A673 (cell line): ENCODE results near the gene OR51B4. TPM values are rescaled to one million over a fixed set of nuclear protein-coding genes. Genes with fewer than 3 reads are reported as not detected.

Experiments
- BruUV-seq: library from RNA; stranded (reverse); fragments of 400-500 nt; replicated peaks from 2 replicates; lab custom pipeline; 2021; lab: Mats Ljungman, UMichigan
- CTCF ChIA-PET: fragments of 300-600 bp; sonication (Branson Sonifier 250); formaldehyde crosslinking; loops from one replicate; lab custom pipeline; 2022; ENCODE audit warnings: antibody characterized with exemption; lab: Charles Lee
- POLR2A ChIA-PET: fragments of 300-600 bp; sonication (Branson Sonifier 250); formaldehyde crosslinking; loops from one replicate; lab custom pipeline; 2022; ENCODE audit warnings: antibody characterized with exemption; ENCODE audit not compliant: low non-redundant PET; lab: Charles Lee
- DNase-seq: peaks from one replicate; pipeline ENCODE4 v3.0.0-alpha.2; 2015; ENCODE audit warnings: low spot score
- H3K27ac ChIP-seq: fragments of 200-600 bp; sonication (generic); 2 replicates; pipeline ENCODE4 v1.5.1; 2016; ENCODE audit warnings: mixed run types, low read depth, mild to moderate bottlenecking, mixed read lengths, antibody characterized with exemption, low read length; ENCODE audit not compliant: poor library complexity, severe bottlenecking
- H3K27me3 ChIP-seq: fragments of 200-600 bp; sonication (generic); replicated peaks from 2 replicates; pipeline ENCODE4 v1.6.1; 2017; ENCODE audit warnings: mixed run types, low read depth, mild to moderate bottlenecking, mixed read lengths, antibody characterized with exemption, low read length; ENCODE audit not compliant: insufficient read depth, poor library complexity
- H3K36me3 ChIP-seq: fragments of 200-600 bp; sonication (generic); 2 replicates; pipeline ENCODE4 v1.6.1; 2016; ENCODE audit warnings: mixed run types, mild to moderate bottlenecking, mixed read lengths, antibody characterized with exemption, low read length; ENCODE audit not compliant: insufficient read depth, poor library complexity, severe bottlenecking
- H3K4me1 ChIP-seq: fragments of 200-600 bp; sonication (generic); 2 replicates; pipeline ENCODE4 v1.6.1; 2017; ENCODE audit warnings: mixed run types, mild to moderate bottlenecking, mixed read lengths, antibody characterized with exemption, low read length; ENCODE audit not compliant: insufficient read depth, poor library complexity, severe bottlenecking
- H3K4me3 ChIP-seq: fragments of 200-600 bp; sonication (generic); 2 replicates; pipeline ENCODE4 v1.5.1; 2016; ENCODE audit warnings: low read depth, mixed run types, mild to moderate bottlenecking, mixed read lengths, low read length; ENCODE audit not compliant: poor library complexity, severe bottlenecking
- H3K9me3 ChIP-seq: fragments of 200-600 bp; sonication (generic); 2 replicates; pipeline ENCODE4 v1.6.1; 2016; ENCODE audit warnings: mixed run types, low read depth, mild to moderate bottlenecking, mixed read lengths, antibody characterized with exemption, low read length; ENCODE audit not compliant: poor library complexity, severe bottlenecking
- CTCF ChIP-seq: fragments of 300-800, 200-600 bp; sonication (generic); conservative IDR thresholded peaks from 2 replicates; pipeline ENCODE4 v1.5.1; 2017; ENCODE audit warnings: low read depth, mild to moderate bottlenecking, antibody characterized with exemption, low read length, moderate library complexity, mixed read lengths
- EZH2 ChIP-seq: fragments of 200-600 bp; sonication (generic); IDR thresholded peaks from 2 replicates; pipeline ENCODE4 v1.6.1; 2017; ENCODE audit warnings: borderline replicate concordance, low read depth, mild to moderate bottlenecking, mixed read lengths, antibody characterized with exemption, low read length; ENCODE audit not compliant: poor library complexity, severe bottlenecking
- intact Hi-C: fragments of 100-400 bp; cut with micrococcal nuclease; formaldehyde crosslinking; loops from one replicate; pipeline ENCODE4 v1.10.0; 2022; ENCODE audit not compliant: unreplicated experiment
- total RNA-seq: library from RNA; stranded (reverse); gene quantifications from 2 replicates; pipeline ENCODE4 v1.2.3, GENCODE V29; 2021

The OR51B4 gene
- total RNA-seq, 1 experiment from 2014 or later: not detected

DNA sequence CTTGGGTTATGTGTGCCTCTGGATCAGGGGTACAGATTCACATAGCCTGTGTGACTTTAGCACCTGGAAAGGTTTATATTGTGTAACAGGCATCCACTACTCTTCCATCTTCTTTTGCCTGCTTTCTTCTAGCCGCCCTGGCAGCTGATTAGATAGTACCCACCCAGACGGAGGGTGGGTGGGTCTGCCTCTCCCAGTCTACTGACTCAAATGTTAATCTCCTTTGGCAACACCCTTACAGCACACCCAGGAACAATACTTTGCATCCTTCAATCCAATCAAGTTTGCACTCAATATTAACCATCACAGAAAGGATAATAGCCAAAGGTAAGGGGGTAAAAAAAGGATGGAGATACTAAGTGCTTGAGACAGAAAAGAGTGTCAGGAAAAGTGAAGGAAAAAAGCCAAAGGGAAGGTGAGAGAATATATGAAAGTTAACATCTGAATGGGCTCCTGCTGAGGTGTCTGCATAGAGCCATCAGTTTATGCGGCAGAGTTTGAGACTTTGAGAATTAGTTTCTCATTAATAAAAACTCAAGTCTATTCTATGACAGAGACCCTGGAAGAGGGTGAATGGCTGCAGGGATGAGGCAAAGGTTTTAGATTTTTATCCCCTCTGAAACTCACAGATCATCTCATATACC, 46.9 kb upstream of the OR51B4 start:
- Histone ChIP-seq H3K36me3 (no peaks in the 10 kb centered on the region), H3K27ac (no peak overlapping the region), H3K9me3 (no peaks in the 10 kb centered on the region), H3K4me3 (no peak overlapping the region), H3K4me1 (no peaks in the 10 kb centered on the region), H3K27me3 (no peaks in the 10 kb centered on the region)
- no peak for DNase-seq
- TF ChIP-seq CTCF (no peak), EZH2 (no peak)
- no TSS peak for BruUV-seq
- intact Hi-C loops: no loop called here
- ChIA-PET CTCF (no interaction called here), POLR2A (no interaction called here)

DNA sequence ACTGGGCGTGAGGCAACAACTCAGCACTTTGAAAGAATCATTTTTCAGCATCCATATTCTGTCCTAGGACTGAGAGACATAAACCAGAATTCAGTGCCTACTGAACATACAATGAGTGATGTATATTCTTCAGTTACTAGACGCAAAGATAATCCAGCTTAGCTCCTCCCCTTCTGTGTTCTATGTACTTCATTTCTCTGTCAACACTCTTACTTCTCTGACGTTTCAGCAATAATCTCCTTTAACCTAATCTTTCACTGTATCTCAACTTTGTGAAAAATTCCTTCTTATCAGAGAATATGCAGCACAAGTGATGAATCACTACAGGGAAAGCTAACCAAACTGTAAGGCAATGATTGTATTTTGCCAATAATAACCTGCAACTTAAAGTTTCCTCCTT, 44.1 kb upstream of the OR51B4 start:
- CTCF ChIA-PET: no interaction called here

DNA sequence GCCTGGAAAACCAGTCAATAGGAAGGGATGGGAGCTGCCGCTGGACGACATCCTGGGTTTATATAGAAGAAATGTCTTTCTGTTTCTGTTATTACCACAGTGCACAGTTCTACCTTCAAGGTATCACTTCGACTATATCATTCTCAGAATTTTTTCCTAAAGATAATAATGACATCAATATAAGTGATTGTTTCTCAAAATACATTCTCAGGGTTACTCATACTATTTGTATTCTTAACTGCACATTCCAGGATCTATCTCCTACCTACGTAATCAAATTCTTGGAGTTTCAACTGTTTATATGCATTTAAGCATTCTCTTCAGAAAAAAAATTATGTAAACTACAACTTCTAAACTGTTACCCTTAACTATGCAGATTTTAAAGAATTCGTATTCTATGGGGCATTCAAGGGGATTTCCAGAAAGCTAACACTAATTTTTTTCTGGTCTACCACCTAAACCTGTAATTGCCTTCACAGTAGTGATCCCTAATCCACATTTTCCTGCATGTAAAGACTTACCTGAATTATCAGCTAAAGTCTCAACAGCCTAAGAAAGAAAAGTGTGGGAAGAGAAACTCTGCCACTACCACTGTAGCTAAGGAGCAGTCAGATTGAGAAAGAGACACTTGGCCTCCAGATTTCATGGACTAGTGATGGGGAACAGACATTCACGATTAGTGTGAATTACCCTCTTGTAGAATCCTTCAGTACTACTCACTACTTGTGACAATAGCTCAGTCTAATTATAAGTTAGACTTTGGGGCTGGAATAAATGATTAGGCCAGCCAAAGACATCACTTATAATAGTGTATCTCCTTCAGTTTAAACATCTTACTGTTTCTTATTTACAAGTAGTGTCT, 42.0 kb upstream of the OR51B4 start, which contains the start of gene OR51B5:
OR51B5 (minus strand) TSS at position 51 of the 862 bp plus-strand sequence; CDS start at position 51, 0 bp downstream.
- POLR2A ChIA-PET: interaction anchor here (0.6 kb wide), 1 partner anchor 20 kb away, joined by 9 read pairs; no protein-coding TSS in a partner anchor
- no TSS peak for BruUV-seq
- intact Hi-C loops: no loop called here

More for the DNA sequence above, 44.1 kb upstream of the OR51B4 start:
- H3K4me1 ChIP-seq: no peaks in the 10 kb centered on the region
- POLR2A ChIA-PET: no interaction called here
- TF ChIP-seq CTCF: no peak
- no peak for TF ChIP-seq EZH2
- DNase-seq: no peak
- intact Hi-C loops: no loop called here
- no peaks in the 10 kb centered on the region for H3K9me3 ChIP-seq
- no peak overlapping the region for H3K4me3 ChIP-seq
- no TSS peak for BruUV-seq
- H3K27ac ChIP-seq: no peak overlapping the region
- no peaks in the 10 kb centered on the region for H3K27me3 ChIP-seq
- H3K36me3 ChIP-seq: no peaks in the 10 kb centered on the region

More for the DNA sequence above, 42.0 kb upstream of the OR51B4 start, which contains the start of gene OR51B5:
- Histone ChIP-seq H3K27ac (no peak within 1 kb of the TSS), H3K27me3 (no peaks in the 10 kb centered on the region), H3K36me3 (no peaks in the 10 kb centered on the region), H3K9me3 (no peaks in the 10 kb centered on the region), H3K4me1 (no peaks in the 10 kb centered on the region), H3K4me3 (no peak within 1 kb of the TSS)
- no peak for TF ChIP-seq CTCF
- no peak for TF ChIP-seq EZH2
- no peak for DNase-seq
- CTCF ChIA-PET: no interaction called here
